Tibial nerve (tissue), 4 donors: ENCODE results near the gene TGIF1. TPM values are rescaled to one million over a fixed set of nuclear protein-coding genes. Genes with fewer than 3 reads are reported as not detected.

Experiments
- DNase-seq, 2 donors: peaks; one replicate each; pipeline ENCODE4 v3.0.0-alpha.2; 2019; ENCODE audit warnings: low spot score in 2 of 2
- H3K27ac ChIP-seq, 4 donors: fragments of 200-600 bp; sonication (generic) in 3 of 4; one replicate each; pipeline ENCODE4 v1.5.1; 2017 to 2019; ENCODE audit warnings: mild to moderate bottlenecking in 1 of 4
- H3K27me3 ChIP-seq, 2 donors: fragments of 200-600 bp; sonication (generic) in 1 of 2; one replicate each; pipeline versions ENCODE4 v1.5.1 to v1.6.0; 2017 to 2019
- H3K36me3 ChIP-seq, 3 donors: fragments of 200-600 bp; sonication (generic); one replicate each; pipeline ENCODE4 v1.5.1; 2018 to 2019
- H3K4me1 ChIP-seq, 4 donors: fragments of 200-600 bp; sonication (generic) in 3 of 4; one replicate each; pipeline ENCODE4 v1.5.1; 2017 to 2019
- H3K4me3 ChIP-seq, 4 donors: fragments of 200-600 bp; sonication (generic) in 3 of 4; one replicate each; pipeline ENCODE4 v1.5.1; 2017 to 2019; ENCODE audit warnings: mild to moderate bottlenecking in 1 of 4, moderate library complexity in 1 of 4
- H3K9me3 ChIP-seq, 4 donors: fragments of 200-600 bp; sonication (generic) in 3 of 4; one replicate each; pipeline ENCODE4 v1.5.1; 2017 to 2019
- EP300 ChIP-seq, 2 donors: sonication (generic); formaldehyde crosslinking; IDR thresholded peaks; one replicate each; pipeline ENCODE4 v1.6.1; 2017; ENCODE audit warnings: antibody characterized with exemption in 2 of 2, mild to moderate bottlenecking in 1 of 2
- POLR2A ChIP-seq, 2 donors: fragments of 450-650 bp; IDR thresholded peaks; one replicate each; pipeline ENCODE4 v1.6.1; 2017; ENCODE audit warnings: antibody characterized with exemption in 2 of 2, mild to moderate bottlenecking in 2 of 2, moderate library complexity in 2 of 2
- WGBS, 2 donors: methylation state at CpG; one replicate each; pipeline ENCODE4 v1.1.5; 2018; 5-methylcytosine and 5-hydroxymethylcytosine counted together
- total RNA-seq, 4 donors: library from RNA; depleted of rRNA; stranded (reverse); fragments of >200 nt; gene quantifications; one replicate each; pipeline ENCODE4 v1.1.0, GENCODE V29; 2016
- TF ChIP-seq, protein P1 (sequence below), 5 experiments: fragments of 200-600 bp in 3 of 5; fragments of 450-650 bp in 2 of 5; sonication (generic) in 3 of 5; IDR thresholded peaks; one replicate each; pipeline ENCODE4 v1.5.1; 2016 to 2019; ENCODE audit warnings: antibody characterized with exemption in 5 of 5, mild to moderate bottlenecking in 3 of 5, moderate library complexity in 2 of 5

Gene TGIF1
- total RNA-seq, 4 donors from 2014 or later, result 59.2 to 86.1 (median 70.1) TPM

DNA sequence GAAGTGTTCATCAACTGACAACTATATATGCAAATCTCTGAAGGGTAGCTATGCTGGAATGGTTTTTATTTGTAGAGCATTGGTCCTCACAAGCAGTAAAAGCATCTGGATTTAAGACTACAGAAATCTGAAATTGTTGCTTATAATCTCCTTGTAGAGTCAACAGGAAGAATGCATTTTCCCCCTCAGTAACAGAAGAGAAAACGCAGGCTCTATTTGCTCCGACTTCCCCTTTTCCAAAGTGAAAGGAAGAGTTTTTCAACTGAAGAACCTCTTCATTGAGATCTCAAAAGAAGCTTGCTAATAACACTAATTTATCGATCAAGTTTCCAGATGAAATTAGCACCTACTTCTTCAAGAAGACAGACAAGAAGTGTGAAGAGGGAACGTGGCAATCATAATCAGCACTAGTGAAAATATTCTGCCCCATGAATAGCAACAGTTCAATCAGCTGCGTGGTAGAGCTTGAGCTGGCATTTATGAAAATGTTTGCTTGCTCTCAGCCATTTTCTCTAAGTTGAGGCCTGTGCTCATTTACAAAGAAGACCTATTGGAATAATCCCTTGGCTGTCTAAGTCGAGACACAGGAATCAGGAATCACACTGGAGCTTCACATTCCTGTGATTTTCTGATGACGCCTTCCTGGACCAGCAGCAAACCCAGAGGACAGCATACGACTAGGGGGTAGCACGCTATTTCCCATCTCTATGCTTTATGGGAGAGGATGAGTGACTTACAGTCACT lies 43.7 kb downstream of the TGIF1 start:
- Histone ChIP-seq H3K4me1 (peaks cover 0 to 1% (median 0%) of the 10 kb centered on the region in 4 donors), H3K9me3 (no peaks in the 10 kb centered on the region), H3K27ac (peak overlapping the region in 3 of 4 donors; percentile 34 to 61 (median 57)), H3K4me3 (peak overlapping the region in 2 of 4 donors; percentile 4 to 15), H3K27me3 (no peaks in the 10 kb centered on the region), H3K36me3 (no peaks in the 10 kb centered on the region)
- no peak for DNase-seq
- TF ChIP-seq, protein P1, sequence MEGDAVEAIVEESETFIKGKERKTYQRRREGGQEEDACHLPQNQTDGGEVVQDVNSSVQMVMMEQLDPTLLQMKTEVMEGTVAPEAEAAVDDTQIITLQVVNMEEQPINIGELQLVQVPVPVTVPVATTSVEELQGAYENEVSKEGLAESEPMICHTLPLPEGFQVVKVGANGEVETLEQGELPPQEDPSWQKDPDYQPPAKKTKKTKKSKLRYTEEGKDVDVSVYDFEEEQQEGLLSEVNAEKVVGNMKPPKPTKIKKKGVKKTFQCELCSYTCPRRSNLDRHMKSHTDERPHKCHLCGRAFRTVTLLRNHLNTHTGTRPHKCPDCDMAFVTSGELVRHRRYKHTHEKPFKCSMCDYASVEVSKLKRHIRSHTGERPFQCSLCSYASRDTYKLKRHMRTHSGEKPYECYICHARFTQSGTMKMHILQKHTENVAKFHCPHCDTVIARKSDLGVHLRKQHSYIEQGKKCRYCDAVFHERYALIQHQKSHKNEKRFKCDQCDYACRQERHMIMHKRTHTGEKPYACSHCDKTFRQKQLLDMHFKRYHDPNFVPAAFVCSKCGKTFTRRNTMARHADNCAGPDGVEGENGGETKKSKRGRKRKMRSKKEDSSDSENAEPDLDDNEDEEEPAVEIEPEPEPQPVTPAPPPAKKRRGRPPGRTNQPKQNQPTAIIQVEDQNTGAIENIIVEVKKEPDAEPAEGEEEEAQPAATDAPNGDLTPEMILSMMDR (IDR thresholded peaks at IDR 0.05), result no peak
- TF ChIP-seq POLR2A (IDR thresholded peaks at IDR 0.05), result no peak
- no peak for TF ChIP-seq EP300 (IDR thresholded peaks at IDR 0.05)
- WGBS, 2 donors, result 65 to 67% methylated on average over 9 of the region's 9 CpGs

DNA sequence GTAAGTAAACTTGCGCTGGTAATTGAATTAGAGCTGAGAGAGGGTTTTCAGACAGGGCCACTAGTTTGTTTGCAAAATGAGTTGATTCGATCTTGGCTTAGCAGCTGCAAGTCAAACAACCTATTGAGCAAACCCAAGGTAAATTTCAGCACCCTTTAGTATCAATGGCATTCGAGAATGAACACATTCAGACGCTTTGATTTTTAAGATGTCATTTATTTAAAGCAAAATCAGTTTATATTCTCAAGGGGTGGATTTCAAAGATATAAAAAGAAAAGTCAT lies 44.2 kb downstream of the TGIF1 start:
- WGBS, 2 donors, result 85 to 87% methylated on average over 4 of the region's 4 CpGs
- no peak overlapping the region for H3K4me3 ChIP-seq

DNA sequence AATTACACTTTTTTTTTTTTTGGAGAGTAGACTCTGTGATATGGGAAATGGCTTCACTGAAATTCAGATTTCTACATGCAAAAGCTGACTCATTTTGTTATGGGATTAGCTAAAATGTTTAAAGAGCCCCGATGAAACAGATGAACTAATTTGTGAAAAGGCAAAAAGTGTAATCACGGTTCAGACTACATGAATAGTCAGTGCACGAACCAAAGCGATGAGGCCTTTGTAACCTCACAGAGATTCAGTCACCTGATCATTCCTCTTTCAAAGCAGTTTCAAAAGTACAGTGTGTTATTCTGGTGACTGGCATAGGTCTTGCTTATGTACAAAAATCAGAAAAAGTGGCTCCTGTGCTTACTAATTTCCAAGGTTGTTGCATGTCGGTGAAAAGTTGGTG lies 44.6 kb downstream of the TGIF1 start:
- Histone ChIP-seq H3K36me3 (no peaks in the 10 kb centered on the region), H3K9me3 (no peaks in the 10 kb centered on the region), H3K4me1 (peaks cover 0 to 10% (median under 1%) of the 10 kb centered on the region in 4 donors), H3K4me3 (no peak overlapping the region), H3K27ac (no peak overlapping the region), H3K27me3 (no peaks in the 10 kb centered on the region)
- WGBS, 2 donors, result 90 to 93% methylated on average over 5 of the region's 5 CpGs
- DNase-seq, result no peak
- no peak for TF ChIP-seq EP300 (IDR thresholded peaks at IDR 0.05)
- no peak for TF ChIP-seq POLR2A (IDR thresholded peaks at IDR 0.05)
- TF ChIP-seq, protein P1 (IDR thresholded peaks at IDR 0.05), result no peak

More for the DNA sequence above, 44.2 kb downstream of the TGIF1 start:
- TF ChIP-seq, protein P1 (IDR thresholded peaks at IDR 0.05), result no peak
- TF ChIP-seq POLR2A (IDR thresholded peaks at IDR 0.05), result no peak
- TF ChIP-seq EP300 (IDR thresholded peaks at IDR 0.05), result no peak
- H3K9me3 ChIP-seq, result no peaks in the 10 kb centered on the region
- H3K36me3 ChIP-seq, result no peaks in the 10 kb centered on the region
- peak overlapping the region in 1 of 4 donors; percentile 61 for H3K27ac ChIP-seq
- DNase-seq, result no peak
- H3K4me1 ChIP-seq, result peaks cover 0 to 6% (median 0%) of the 10 kb centered on the region in 4 donors
- no peaks in the 10 kb centered on the region for H3K27me3 ChIP-seq

DNA sequence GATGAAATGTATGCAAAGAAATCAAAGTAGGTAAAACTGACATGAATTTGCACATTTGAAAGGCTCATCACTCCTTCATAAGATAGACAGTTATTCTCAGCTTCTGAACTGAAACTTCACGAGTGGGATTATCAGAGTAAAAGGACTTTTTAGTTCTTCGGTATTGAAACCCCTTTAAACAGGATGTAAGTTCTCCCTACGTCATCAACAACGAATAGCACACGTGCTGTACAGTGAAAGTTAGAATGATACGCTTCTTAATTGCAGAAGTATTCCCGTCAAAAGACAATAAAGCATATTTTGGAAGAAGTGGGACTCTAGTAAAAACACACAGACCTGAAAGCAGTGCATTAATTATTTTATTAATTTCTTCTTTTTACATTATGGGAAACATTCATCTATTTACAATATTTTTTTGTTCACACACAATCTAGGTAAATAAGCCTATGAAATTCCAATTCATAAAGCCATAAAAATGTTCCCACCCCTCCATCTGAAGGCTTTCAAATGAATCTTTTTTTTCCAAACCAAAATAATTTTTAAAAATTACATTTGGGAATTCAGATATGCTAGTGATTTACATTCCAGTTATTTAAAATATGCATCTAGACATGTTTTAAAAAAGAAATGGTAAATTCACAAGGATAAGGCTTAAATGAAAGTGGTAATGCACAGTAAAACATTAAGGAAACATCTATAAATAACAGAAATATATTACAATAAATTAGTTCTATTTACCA lies 45.9 kb downstream of the TGIF1 start:
- no peak overlapping the region for H3K4me3 ChIP-seq
- no peak overlapping the region for H3K27ac ChIP-seq
- 78 to 80% methylated on average over 7 of the region's 7 CpGs for WGBS, 2 donors
- TF ChIP-seq POLR2A (IDR thresholded peaks at IDR 0.05) (no peak), EP300 (IDR thresholded peaks at IDR 0.05) (no peak)
- TF ChIP-seq, protein P1 (IDR thresholded peaks at IDR 0.05), result no peak
- H3K36me3 ChIP-seq, result no peaks in the 10 kb centered on the region
- DNase-seq, result no peak
- no peaks in the 10 kb centered on the region for H3K9me3 ChIP-seq
- no peaks in the 10 kb centered on the region for H3K27me3 ChIP-seq
- peaks cover 0 to 14% (median 2%) of the 10 kb centered on the region in 4 donors for H3K4me1 ChIP-seq
